Stimulated activated effector memory CD8-positive, alpha-beta T cell treated with anti-CD3 and anti-CD28 coated beads, Interleukin-12 subunit alpha, Interleukin-12 subunit beta, amount 100 ng/mL, for 72 hours (primary cell): ENCODE measurements around the gene PAH.

Source experiments
- ATAC-seq: fragments of 150-1000 bp; cut with Tn5 transposase; 2 replicates; pipeline ENCODE4 v1.10.0; 2021
- DNase-seq, 2 donors: peaks; one replicate each; pipeline ENCODE4 v3.0.0; 2021 to 2022; ENCODE audit warnings: low spot score in 2 of 2
- H3K27ac Mint-ChIP-seq: one replicate; pipeline ENCODE4 v1.8.0; 2022; ENCODE audit warnings: mild to moderate bottlenecking, mixed read lengths
- H3K36me3 Mint-ChIP-seq: one replicate; pipeline ENCODE4 v1.8.0; 2022; ENCODE audit warnings: mild to moderate bottlenecking, mixed read lengths
- H3K4me1 Mint-ChIP-seq: one replicate; pipeline ENCODE4 v1.8.0; 2022; ENCODE audit warnings: mixed read lengths
- H3K4me3 Mint-ChIP-seq: one replicate; pipeline ENCODE4 v1.8.0; 2022; ENCODE audit warnings: mild to moderate bottlenecking, mixed read lengths
- H3K9me3 Mint-ChIP-seq: one replicate; pipeline ENCODE4 v1.8.0; 2022; ENCODE audit warnings: mixed read lengths

PAH gene

GRCh38 chr12:102955926-102956737, 39.1 kb upstream of the PAH start:
- no peak for DNase-seq
- Mint-ChIP-seq H3K4me3 (no peak overlapping the region), H3K27ac (no peak overlapping the region), H3K9me3 (no peaks in the 10 kb centered on the region), H3K4me1 (peaks cover 16% of the 10 kb centered on the region), H3K36me3 (no peaks in the 10 kb centered on the region)
- ATAC-seq, result no peak

GRCh38 chr12:102954134-102954533, 37.1 kb upstream of the PAH start:
- no peaks in the 10 kb centered on the region for H3K36me3 Mint-ChIP-seq
- no peaks in the 10 kb centered on the region for H3K9me3 Mint-ChIP-seq
- no peak overlapping the region for H3K27ac Mint-ChIP-seq
- H3K4me3 Mint-ChIP-seq, result no peak overlapping the region
- H3K4me1 Mint-ChIP-seq, result peaks cover 16% of the 10 kb centered on the region
- DNase-seq (no peak), ATAC-seq (peak; percentile 75)

GRCh38 chr12:102953221-102953620, 36.2 kb upstream of the PAH start:
- Mint-ChIP-seq H3K4me3 (no peak overlapping the region), H3K27ac (no peak overlapping the region)

GRCh38 chr12:102951841-102952240, 34.8 kb upstream of the PAH start:
- no peak for DNase-seq
- H3K36me3 Mint-ChIP-seq, result no peaks in the 10 kb centered on the region
- peaks cover 3% of the 10 kb centered on the region for H3K4me1 Mint-ChIP-seq
- no peak for ATAC-seq
- H3K27ac Mint-ChIP-seq, result no peak overlapping the region
- H3K9me3 Mint-ChIP-seq, result no peaks in the 10 kb centered on the region
- no peak overlapping the region for H3K4me3 Mint-ChIP-seq

More at GRCh38 chr12:102953221-102953620, 36.2 kb upstream of the PAH start:
- ATAC-seq, result no peak
- Mint-ChIP-seq H3K36me3 (no peaks in the 10 kb centered on the region), H3K4me1 (peaks cover 16% of the 10 kb centered on the region), H3K9me3 (no peaks in the 10 kb centered on the region)
- DNase-seq, result no peak

- DNase-seq (no peak), ATAC-seq (no peak)
- H3K4me1 Mint-ChIP-seq, result no peaks in the 10 kb centered on the region
- no peak overlapping the region for H3K4me3 Mint-ChIP-seq
- H3K27ac Mint-ChIP-seq, result no peak overlapping the region
- no peaks in the 10 kb centered on the region for H3K36me3 Mint-ChIP-seq
- H3K9me3 Mint-ChIP-seq, result no peaks in the 10 kb centered on the region
Observed at GRCh38 chr12:102950950-102951619, 34.0 kb upstream of the PAH start.

- no peak for ATAC-seq
- H3K9me3 Mint-ChIP-seq, result no peaks in the 10 kb centered on the region
- no peak overlapping the region for H3K4me3 Mint-ChIP-seq
- DNase-seq, result no peak
- no peak overlapping the region for H3K27ac Mint-ChIP-seq
- no peaks in the 10 kb centered on the region for H3K36me3 Mint-ChIP-seq
- no peaks in the 10 kb centered on the region for H3K4me1 Mint-ChIP-seq
Observed at GRCh38 chr12:102950107-102950949, 33.3 kb upstream of the PAH start.

GRCh38 chr12:102948941-102949352, 31.9 kb upstream of the PAH start:
- ATAC-seq, result no peak
- Mint-ChIP-seq H3K4me3 (no peak overlapping the region), H3K9me3 (no peaks in the 10 kb centered on the region), H3K4me1 (no peaks in the 10 kb centered on the region), H3K27ac (no peak overlapping the region), H3K36me3 (no peaks in the 10 kb centered on the region)
- DNase-seq, result peak; percentile 24 to 74

- H3K36me3 Mint-ChIP-seq, result no peaks in the 10 kb centered on the region
- no peak overlapping the region for H3K4me3 Mint-ChIP-seq
- H3K27ac Mint-ChIP-seq, result no peak overlapping the region
- DNase-seq, result no peak
- no peaks in the 10 kb centered on the region for H3K4me1 Mint-ChIP-seq
- no peak for ATAC-seq
- H3K9me3 Mint-ChIP-seq, result no peaks in the 10 kb centered on the region
Observed at GRCh38 chr12:102946042-102946441, 29.0 kb upstream of the PAH start.

- Mint-ChIP-seq H3K4me1 (no peaks in the 10 kb centered on the region), H3K4me3 (no peak overlapping the region), H3K36me3 (no peaks in the 10 kb centered on the region), H3K9me3 (no peaks in the 10 kb centered on the region), H3K27ac (no peak overlapping the region)
- DNase-seq (no peak), ATAC-seq (no peak)
Observed at GRCh38 chr12:102939670-102940222, 22.7 kb upstream of the PAH start.

GRCh38 chr12:102939059-102939458, 22.0 kb upstream of the PAH start:
- Mint-ChIP-seq H3K27ac (no peak overlapping the region), H3K9me3 (no peaks in the 10 kb centered on the region), H3K4me1 (no peaks in the 10 kb centered on the region), H3K36me3 (no peaks in the 10 kb centered on the region), H3K4me3 (no peak overlapping the region)
- DNase-seq (no peak), ATAC-seq (no peak)

- no peaks in the 10 kb centered on the region for H3K36me3 Mint-ChIP-seq
- H3K27ac Mint-ChIP-seq, result no peak overlapping the region
- H3K9me3 Mint-ChIP-seq, result no peaks in the 10 kb centered on the region
- no peaks in the 10 kb centered on the region for H3K4me1 Mint-ChIP-seq
- DNase-seq (no peak), ATAC-seq (no peak)
- no peak overlapping the region for H3K4me3 Mint-ChIP-seq
Observed at GRCh38 chr12:102933168-102933567, 16.1 kb upstream of the PAH start.

GRCh38 chr12:102927220-102927619, 10.2 kb upstream of the PAH start:
- DNase-seq (no peak), ATAC-seq (no peak)
- Mint-ChIP-seq H3K4me3 (no peak overlapping the region), H3K4me1 (no peaks in the 10 kb centered on the region), H3K36me3 (no peaks in the 10 kb centered on the region), H3K9me3 (no peaks in the 10 kb centered on the region), H3K27ac (no peak overlapping the region)

- ATAC-seq (no peak), DNase-seq (no peak)
- Mint-ChIP-seq H3K4me1 (no peaks in the 10 kb centered on the region), H3K9me3 (no peaks in the 10 kb centered on the region), H3K27ac (no peak overlapping the region), H3K4me3 (no peak overlapping the region), H3K36me3 (no peaks in the 10 kb centered on the region)
Observed at GRCh38 chr12:102921240-102921639, 4.2 kb upstream of the PAH start.

- Mint-ChIP-seq H3K4me1 (no peaks in the 10 kb centered on the region), H3K27ac (no peak overlapping the region), H3K36me3 (no peaks in the 10 kb centered on the region), H3K4me3 (no peak overlapping the region), H3K9me3 (no peaks in the 10 kb centered on the region)
- ATAC-seq (no peak), DNase-seq (no peak)
Observed at GRCh38 chr12:102920271-102920670, 3.2 kb upstream of the PAH start.

GRCh38 chr12:102918840-102919239, 1.8 kb upstream of the PAH start:
- H3K9me3 Mint-ChIP-seq, result no peaks in the 10 kb centered on the region
- no peaks in the 10 kb centered on the region for H3K36me3 Mint-ChIP-seq
- DNase-seq (no peak), ATAC-seq (no peak)
- no peaks in the 10 kb centered on the region for H3K4me1 Mint-ChIP-seq
- no peak overlapping the region for H3K27ac Mint-ChIP-seq
- no peak overlapping the region for H3K4me3 Mint-ChIP-seq
